HepG2 (cell line): Measurements from ENCODE around the gene QRICH2. TPM values are rescaled to one million over a fixed set of nuclear protein-coding genes. Genes with fewer than 3 reads are reported as not detected.

Source experiments
- AHR ChIP-seq: IDR thresholded peaks from 2 replicates; pipeline ENCODE4 v1.6.1; 2018; ENCODE audit warnings: missing genetic modification reagents, missing compliant biosample characterization
- KDM6A ChIP-seq: IDR thresholded peaks from 2 replicates; pipeline ENCODE4 v1.6.1; 2016; ENCODE audit warnings: low read depth
- MYC ChIP-seq: sonication (generic); formaldehyde crosslinking; IDR thresholded peaks from 2 replicates; pipeline ENCODE4 v1.9.0; 2021; ENCODE audit warnings: missing genetic modification reagents, borderline replicate concordance
- PAF1 ChIP-seq: IDR thresholded peaks from 2 replicates; pipeline ENCODE4 v1.6.1; 2016; ENCODE audit warnings: missing genetic modification reagents, missing compliant biosample characterization
- SRSF4 ChIP-seq: fragments of 200-400 bp; formaldehyde crosslinking; IDR thresholded peaks from one replicate; pipeline ENCODE4 v1.6.1; 2018; ENCODE audit warnings: mild to moderate bottlenecking, low read depth, low read length, moderate library complexity; ENCODE audit not compliant: poor library complexity, severe bottlenecking
- STAT5B ChIP-seq: sonication (generic); formaldehyde crosslinking; IDR thresholded peaks from 2 replicates; pipeline ENCODE4 v1.4.0; 2020; ENCODE audit warnings: missing genetic modification reagents
- ZBTB42 ChIP-seq: sonication (generic); formaldehyde crosslinking; IDR thresholded peaks from 2 replicates; pipeline ENCODE4 v1.5.0; 2020; ENCODE audit warnings: mild to moderate bottlenecking, missing genetic modification reagents
- ZNF430 ChIP-seq: sonication (generic); formaldehyde crosslinking; IDR thresholded peaks from 2 replicates; pipeline ENCODE4 v1.9.0; 2021; ENCODE audit warnings: mild to moderate bottlenecking, missing genetic modification reagents
- ZNF510 ChIP-seq: sonication (generic); formaldehyde crosslinking; IDR thresholded peaks from 2 replicates; pipeline ENCODE4 v1.4.0; 2020; ENCODE audit warnings: low read depth, mild to moderate bottlenecking, missing genetic modification reagents
- ZNF703 ChIP-seq: sonication (generic); formaldehyde crosslinking; IDR thresholded peaks from 2 replicates; pipeline ENCODE4 v1.5.1; 2020; ENCODE audit warnings: missing genetic modification reagents, mild to moderate bottlenecking, moderate library complexity, borderline replicate concordance
- ZNF776 ChIP-seq: sonication (generic); formaldehyde crosslinking; IDR thresholded peaks from 2 replicates; pipeline ENCODE4 v1.4.0; 2020; ENCODE audit warnings: mild to moderate bottlenecking, missing genetic modification reagents
- polyA plus RNA-seq, 8 experiments: library from polyadenylated mRNA; depleted of rRNA in 3 of 8; stranded (reverse) in 7 of 8; unstranded in 1 of 8; fragments of >200 nt; fragmentation: Illumina TruSeq in 4 of 8; extraction: Trizol in 4 of 8; gene quantifications; 2 replicates each; pipeline versions ENCODE4 v1.2.1 to v1.2.3, GENCODE V29; 2011 to 2016; ENCODE audit warnings: low read depth in 4 of 8, missing spikeins in 1 of 8, mixed read lengths in 1 of 8; ENCODE audit not compliant: insufficient read depth in 1 of 8
- total RNA-seq, 5 experiments: library from RNA; depleted of rRNA; stranded (reverse); fragments of >200 nt; fragmentation: Illumina TruSeq; extraction: Trizol; gene quantifications; 2 replicates each; pipeline ENCODE4 v1.2.3, GENCODE V29; 2016; ENCODE audit warnings: low read depth in 1 of 5
- TF ChIP-seq, protein P1 (sequence below), 2 experiments: sonication (generic) in 1 of 2; formaldehyde crosslinking in 1 of 2; IDR thresholded peaks; 2 replicates each; pipeline versions ENCODE4 v1.6.1 to v1.9.0; 2014 to 2022; ENCODE audit warnings: antibody characterized with exemption in 1 of 2, borderline replicate concordance in 1 of 2, inconsistent platforms in 1 of 2, low read depth in 1 of 2, missing genetic modification reagents in 1 of 2
- TF ChIP-seq, protein P2 (sequence below): sonication (generic); formaldehyde crosslinking; IDR thresholded peaks from 2 replicates; pipeline ENCODE4 v1.8.1; 2023; ENCODE audit warnings: mild to moderate bottlenecking, missing genetic modification reagents
- TF ChIP-seq, protein P3 (sequence below): sonication (generic); formaldehyde crosslinking; IDR thresholded peaks from 2 replicates; pipeline ENCODE4 v1.5.1; 2020; ENCODE audit warnings: missing genetic modification reagents, mild to moderate bottlenecking, borderline replicate concordance
- TF ChIP-seq, protein P4 (sequence below): sonication (generic); formaldehyde crosslinking; conservative IDR thresholded peaks from 2 replicates; pipeline ENCODE4 v1.5.0; 2020; ENCODE audit warnings: missing genetic modification reagents
- TF ChIP-seq, protein P5 (sequence below): sonication (generic); formaldehyde crosslinking; IDR thresholded peaks from 2 replicates; pipeline ENCODE4 v1.4.0; 2020; ENCODE audit warnings: missing genetic modification reagents
- TF ChIP-seq, protein P6 (sequence below): sonication (generic); formaldehyde crosslinking; IDR thresholded peaks from 2 replicates; pipeline ENCODE4 v1.8.0; 2022; ENCODE audit warnings: mild to moderate bottlenecking, missing genetic modification reagents; ENCODE audit not compliant: insufficient replicate concordance

Gene QRICH2
- total and polyA plus RNA-seq, 2 of the 13 experiments (the other 11 are each of a cell fraction or from before 2014, with no cell fraction given), result 3.7 to 5.7 TPM

DNA sequence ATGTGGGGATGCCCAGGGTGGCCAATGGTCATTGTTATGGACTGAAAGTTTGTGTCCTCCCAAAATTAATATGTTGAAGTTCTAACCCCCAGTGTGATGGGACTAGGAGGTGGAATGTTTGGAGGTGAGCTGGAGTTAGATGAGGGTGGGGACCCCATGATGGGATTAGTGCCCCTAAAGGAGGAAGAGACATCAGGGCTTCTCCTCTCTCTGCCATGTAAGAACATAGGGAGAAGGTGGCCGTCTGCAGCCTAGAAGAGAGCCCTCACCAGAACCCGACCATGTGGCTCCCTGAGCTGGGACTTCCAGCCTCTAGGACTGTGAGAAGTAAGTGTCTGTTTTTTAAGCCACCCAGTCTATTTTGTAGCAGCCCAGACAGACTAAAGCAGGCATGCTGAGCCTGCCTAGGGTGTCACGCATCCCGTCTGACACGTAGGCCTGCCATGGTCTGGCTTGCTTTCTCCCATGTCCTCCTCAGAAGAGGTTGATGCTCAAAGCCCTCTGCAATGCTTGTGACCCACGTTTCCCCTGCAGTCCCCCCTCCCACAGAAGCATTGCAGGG, 49.6 kb upstream of the QRICH2 start (continued):
- TF ChIP-seq, protein P1, sequence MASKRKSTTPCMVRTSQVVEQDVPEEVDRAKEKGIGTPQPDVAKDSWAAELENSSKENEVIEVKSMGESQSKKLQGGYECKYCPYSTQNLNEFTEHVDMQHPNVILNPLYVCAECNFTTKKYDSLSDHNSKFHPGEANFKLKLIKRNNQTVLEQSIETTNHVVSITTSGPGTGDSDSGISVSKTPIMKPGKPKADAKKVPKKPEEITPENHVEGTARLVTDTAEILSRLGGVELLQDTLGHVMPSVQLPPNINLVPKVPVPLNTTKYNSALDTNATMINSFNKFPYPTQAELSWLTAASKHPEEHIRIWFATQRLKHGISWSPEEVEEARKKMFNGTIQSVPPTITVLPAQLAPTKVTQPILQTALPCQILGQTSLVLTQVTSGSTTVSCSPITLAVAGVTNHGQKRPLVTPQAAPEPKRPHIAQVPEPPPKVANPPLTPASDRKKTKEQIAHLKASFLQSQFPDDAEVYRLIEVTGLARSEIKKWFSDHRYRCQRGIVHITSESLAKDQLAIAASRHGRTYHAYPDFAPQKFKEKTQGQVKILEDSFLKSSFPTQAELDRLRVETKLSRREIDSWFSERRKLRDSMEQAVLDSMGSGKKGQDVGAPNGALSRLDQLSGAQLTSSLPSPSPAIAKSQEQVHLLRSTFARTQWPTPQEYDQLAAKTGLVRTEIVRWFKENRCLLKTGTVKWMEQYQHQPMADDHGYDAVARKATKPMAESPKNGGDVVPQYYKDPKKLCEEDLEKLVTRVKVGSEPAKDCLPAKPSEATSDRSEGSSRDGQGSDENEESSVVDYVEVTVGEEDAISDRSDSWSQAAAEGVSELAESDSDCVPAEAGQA (IDR thresholded peaks at IDR 0.05; ENCODE audit: low read depth), result no peak
- TF ChIP-seq, protein P1 (CRISPR knock-in tag; IDR thresholded peaks at IDR 0.05; ENCODE audit: borderline replicate concordance), result no peak
- no peak for TF ChIP-seq SRSF4
- TF ChIP-seq AHR (CRISPR knock-in tag), result no peak
- TF ChIP-seq, protein P2, sequence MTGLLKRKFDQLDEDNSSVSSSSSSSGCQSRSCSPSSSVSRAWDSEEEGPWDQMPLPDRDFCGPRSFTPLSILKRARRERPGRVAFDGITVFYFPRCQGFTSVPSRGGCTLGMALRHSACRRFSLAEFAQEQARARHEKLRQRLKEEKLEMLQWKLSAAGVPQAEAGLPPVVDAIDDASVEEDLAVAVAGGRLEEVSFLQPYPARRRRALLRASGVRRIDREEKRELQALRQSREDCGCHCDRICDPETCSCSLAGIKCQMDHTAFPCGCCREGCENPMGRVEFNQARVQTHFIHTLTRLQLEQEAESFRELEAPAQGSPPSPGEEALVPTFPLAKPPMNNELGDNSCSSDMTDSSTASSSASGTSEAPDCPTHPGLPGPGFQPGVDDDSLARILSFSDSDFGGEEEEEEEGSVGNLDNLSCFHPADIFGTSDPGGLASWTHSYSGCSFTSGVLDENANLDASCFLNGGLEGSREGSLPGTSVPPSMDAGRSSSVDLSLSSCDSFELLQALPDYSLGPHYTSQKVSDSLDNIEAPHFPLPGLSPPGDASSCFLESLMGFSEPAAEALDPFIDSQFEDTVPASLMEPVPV (CRISPR knock-in tag), result no peak
- no peak for TF ChIP-seq ZNF430 (CRISPR knock-in tag)
- no peak for TF ChIP-seq KDM6A (CRISPR knock-in tag)
- no peak for TF ChIP-seq ZNF510
- no peak for TF ChIP-seq MYC (CRISPR knock-in tag)
- no peak for TF ChIP-seq ZNF776 (CRISPR knock-in tag)
- TF ChIP-seq, protein P3, sequence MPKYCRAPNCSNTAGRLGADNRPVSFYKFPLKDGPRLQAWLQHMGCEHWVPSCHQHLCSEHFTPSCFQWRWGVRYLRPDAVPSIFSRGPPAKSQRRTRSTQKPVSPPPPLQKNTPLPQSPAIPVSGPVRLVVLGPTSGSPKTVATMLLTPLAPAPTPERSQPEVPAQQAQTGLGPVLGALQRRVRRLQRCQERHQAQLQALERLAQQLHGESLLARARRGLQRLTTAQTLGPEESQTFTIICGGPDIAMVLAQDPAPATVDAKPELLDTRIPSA (CRISPR knock-in tag), result no peak
- TF ChIP-seq PAF1 (CRISPR knock-in tag), result no peak
- TF ChIP-seq ZNF703 (CRISPR knock-in tag), result no peak
- TF ChIP-seq, protein P4, sequence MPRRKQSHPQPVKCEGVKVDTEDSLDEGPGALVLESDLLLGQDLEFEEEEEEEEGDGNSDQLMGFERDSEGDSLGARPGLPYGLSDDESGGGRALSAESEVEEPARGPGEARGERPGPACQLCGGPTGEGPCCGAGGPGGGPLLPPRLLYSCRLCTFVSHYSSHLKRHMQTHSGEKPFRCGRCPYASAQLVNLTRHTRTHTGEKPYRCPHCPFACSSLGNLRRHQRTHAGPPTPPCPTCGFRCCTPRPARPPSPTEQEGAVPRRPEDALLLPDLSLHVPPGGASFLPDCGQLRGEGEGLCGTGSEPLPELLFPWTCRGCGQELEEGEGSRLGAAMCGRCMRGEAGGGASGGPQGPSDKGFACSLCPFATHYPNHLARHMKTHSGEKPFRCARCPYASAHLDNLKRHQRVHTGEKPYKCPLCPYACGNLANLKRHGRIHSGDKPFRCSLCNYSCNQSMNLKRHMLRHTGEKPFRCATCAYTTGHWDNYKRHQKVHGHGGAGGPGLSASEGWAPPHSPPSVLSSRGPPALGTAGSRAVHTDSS (CRISPR knock-in tag), result no peak
- no peak for TF ChIP-seq STAT5B (CRISPR knock-in tag)
- TF ChIP-seq, protein P5, sequence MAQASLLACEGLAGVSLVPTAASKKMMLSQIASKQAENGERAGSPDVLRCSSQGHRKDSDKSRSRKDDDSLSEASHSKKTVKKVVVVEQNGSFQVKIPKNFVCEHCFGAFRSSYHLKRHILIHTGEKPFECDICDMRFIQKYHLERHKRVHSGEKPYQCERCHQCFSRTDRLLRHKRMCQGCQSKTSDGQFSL, result no peak
- TF ChIP-seq, protein P6, sequence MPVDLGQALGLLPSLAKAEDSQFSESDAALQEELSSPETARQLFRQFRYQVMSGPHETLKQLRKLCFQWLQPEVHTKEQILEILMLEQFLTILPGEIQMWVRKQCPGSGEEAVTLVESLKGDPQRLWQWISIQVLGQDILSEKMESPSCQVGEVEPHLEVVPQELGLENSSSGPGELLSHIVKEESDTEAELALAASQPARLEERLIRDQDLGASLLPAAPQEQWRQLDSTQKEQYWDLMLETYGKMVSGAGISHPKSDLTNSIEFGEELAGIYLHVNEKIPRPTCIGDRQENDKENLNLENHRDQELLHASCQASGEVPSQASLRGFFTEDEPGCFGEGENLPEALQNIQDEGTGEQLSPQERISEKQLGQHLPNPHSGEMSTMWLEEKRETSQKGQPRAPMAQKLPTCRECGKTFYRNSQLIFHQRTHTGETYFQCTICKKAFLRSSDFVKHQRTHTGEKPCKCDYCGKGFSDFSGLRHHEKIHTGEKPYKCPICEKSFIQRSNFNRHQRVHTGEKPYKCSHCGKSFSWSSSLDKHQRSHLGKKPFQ (CRISPR knock-in tag), result no peak
- TF ChIP-seq ZBTB42 (CRISPR knock-in tag), result no peak
